Neural progenitor cell (in vitro differentiated cells): ENCODE results near the gene AVPR1A. TPM values are rescaled to one million over a fixed set of nuclear protein-coding genes. Genes with fewer than 3 reads are reported as not detected.
"Not testable (repeated sequence)": the region's sequence is repeated elsewhere in the genome, so short reads cannot be mapped to it uniquely, and the experiment has no call there.

ENCODE experiments used
- DNase-seq: peaks from one replicate; pipeline ENCODE4 v3.0.0-alpha.2; 2016; ENCODE audit warnings: low spot score
- H2AFZ ChIP-seq: fragments of 200-600 bp; sonication (generic); replicated peaks from 2 replicates; pipeline ENCODE4 v1.6.1; 2016; ENCODE audit warnings: antibody characterized with exemption
- H3F3A ChIP-seq: fragments of 200-600 bp; sonication (generic); 2 replicates; pipeline ENCODE4 v1.6.1; 2016; ENCODE audit warnings: antibody characterized with exemption, low read depth
- H3K27ac ChIP-seq: fragments of 200-600 bp; sonication (generic); 2 replicates; pipeline ENCODE4 v1.5.1; 2016; ENCODE audit warnings: mild to moderate bottlenecking
- H3K27me3 ChIP-seq: fragments of 200-600 bp; sonication (generic); 2 replicates; pipeline ENCODE4 v1.6.1; 2016; ENCODE audit warnings: mild to moderate bottlenecking, moderate library complexity
- H3K36me3 ChIP-seq: fragments of 200-600 bp; sonication (generic); 2 replicates; pipeline ENCODE4 v1.5.1; 2016
- H3K4me1 ChIP-seq: fragments of 200-600 bp; sonication (generic); 2 replicates; pipeline ENCODE4 v1.6.1; 2016; ENCODE audit warnings: mixed run types
- H3K4me2 ChIP-seq: fragments of 200-600 bp; sonication (generic); 2 replicates; pipeline ENCODE4 v1.6.1; 2016
- H3K4me3 ChIP-seq: fragments of 200-600 bp; sonication (generic); 2 replicates; pipeline ENCODE4 v1.5.1; 2016
- H3K79me2 ChIP-seq: fragments of 200-600 bp; sonication (generic); 2 replicates; pipeline ENCODE4 v1.6.1; 2016; ENCODE audit warnings: low read depth
- H3K9ac ChIP-seq: fragments of 200-600 bp; sonication (generic); 2 replicates; pipeline ENCODE4 v1.6.1; 2016
- H3K9me3 ChIP-seq: fragments of 200-600 bp; sonication (generic); 2 replicates; pipeline ENCODE4 v1.5.1; 2016; ENCODE audit warnings: low read depth
- H4K20me1 ChIP-seq: fragments of 200-600 bp; sonication (generic); 2 replicates; pipeline ENCODE4 v1.6.1; 2016; ENCODE audit warnings: low read depth
- H3K27ac Mint-ChIP-seq: 3 replicates; pipeline ENCODE4 v1.8.0; 2021; ENCODE audit warnings: mixed read lengths
- H3K27me3 Mint-ChIP-seq: 2 replicates; pipeline ENCODE4 v1.8.0; 2022; ENCODE audit warnings: low read depth, mild to moderate bottlenecking, inconsistent platforms, moderate library complexity, mixed read lengths; ENCODE audit not compliant: insufficient read depth
- H3K36me3 Mint-ChIP-seq: 3 replicates; pipeline ENCODE4 v1.8.0; 2021; ENCODE audit warnings: mixed read lengths
- H3K4me1 Mint-ChIP-seq: 3 replicates; pipeline ENCODE4 v1.8.0; 2021; ENCODE audit warnings: mixed read lengths
- H3K4me3 Mint-ChIP-seq: 3 replicates; pipeline ENCODE4 v1.8.0; 2021; ENCODE audit warnings: mild to moderate bottlenecking, moderate library complexity, mixed read lengths
- H3K9me3 Mint-ChIP-seq: 3 replicates; pipeline ENCODE4 v1.8.0; 2020; ENCODE audit warnings: mixed read lengths
- CTCF ChIP-seq: fragments of 200-600 bp; sonication (generic); IDR thresholded peaks from 2 replicates; pipeline ENCODE4 v1.5.1; 2017; ENCODE audit warnings: antibody characterized with exemption, mild to moderate bottlenecking
- EZH2 ChIP-seq: fragments of 200-600 bp; sonication (generic); IDR thresholded peaks from 2 replicates; pipeline ENCODE4 v1.6.1; 2017; ENCODE audit warnings: antibody characterized with exemption, mild to moderate bottlenecking, moderate library complexity
- EZH2phosphoT487 ChIP-seq: fragments of 200-600 bp; sonication (generic); IDR thresholded peaks from 2 replicates; pipeline ENCODE4 v1.6.1; 2017; ENCODE audit warnings: antibody characterized with exemption
- total RNA-seq: library from RNA; depleted of rRNA; stranded (reverse); fragments of >200 nt; gene quantifications from 2 replicates; pipeline ENCODE4 v1.2.3, GENCODE V29; 2015; ENCODE audit warnings: low replicate concordance

The AVPR1A gene
- 0.04 and 0.09 TPM in 2 replicates for total RNA-seq

- peaks cover 37% of the 10 kb centered on the region for H3K27me3 Mint-ChIP-seq
- peaks cover 4% of the 10 kb centered on the region for H3K36me3 Mint-ChIP-seq
- H3K4me3 Mint-ChIP-seq = peak within 1 kb of the TSS; percentile 86
- Histone ChIP-seq H3K79me2 (no peaks in the 10 kb centered on the region), H3K4me1 (peaks cover 8% of the 10 kb centered on the region), H3K4me2 (peak within 1 kb of the TSS; percentile 85), H3K36me3 (no peaks in the 10 kb centered on the region), H3K9ac (no peak within 1 kb of the TSS), H3K27me3 (peaks cover 79% of the 10 kb centered on the region), H2AFZ (peak within 1 kb of the TSS; percentile 97), H3F3A (peaks cover 22% of the 10 kb centered on the region), H4K20me1 (no peaks in the 10 kb centered on the region), H3K4me3 (peak within 1 kb of the TSS; percentile 55), H3K9me3 (no peaks in the 10 kb centered on the region), H3K27ac (no peak within 1 kb of the TSS)
- peaks cover 19% of the 10 kb centered on the region for H3K4me1 Mint-ChIP-seq
- H3K9me3 Mint-ChIP-seq = peaks cover 5% of the 10 kb centered on the region
- DNase-seq = peak; percentile 80
- no peak within 1 kb of the TSS for H3K27ac Mint-ChIP-seq
- TF ChIP-seq CTCF (no peak), EZH2phosphoT487 (peak; percentile 94), EZH2 (peak; percentile 97)
Observed at GRCh38 chr12:63150713-63151622, at the start of gene AVPR1A. Gene AVPR1A, minus strand, starts transcription at chr12:63151201. Its CDS starts 365 bp downstream, at chr12:63150836.

- Histone ChIP-seq H2AFZ (no peak overlapping the region), H3K4me3 (no peak overlapping the region), H3K36me3 (no peaks in the 10 kb centered on the region), H3K9me3 (no peaks in the 10 kb centered on the region), H3K79me2 (no peaks in the 10 kb centered on the region), H3K27ac (no peak overlapping the region), H3K27me3 (no peaks in the 10 kb centered on the region), H3K4me2 (no peak overlapping the region), H3K4me1 (no peaks in the 10 kb centered on the region), H3K9ac (no peak overlapping the region), H4K20me1 (no peaks in the 10 kb centered on the region), H3F3A (no peaks in the 10 kb centered on the region)
- Mint-ChIP-seq H3K9me3 (peaks cover 2% of the 10 kb centered on the region), H3K4me1 (no peaks in the 10 kb centered on the region), H3K4me3 (no peak overlapping the region), H3K36me3 (no peaks in the 10 kb centered on the region), H3K27me3 (no peaks in the 10 kb centered on the region), H3K27ac (no peak overlapping the region)
- TF ChIP-seq CTCF (no peak), EZH2phosphoT487 (no peak), EZH2 (no peak)
- no peak for DNase-seq
Observed at GRCh38 chr12:63196168-63196567, 45.2 kb upstream of the AVPR1A start.

GRCh38 chr12:63179224-63179623, 28.2 kb upstream of the AVPR1A start:
- H3K4me3 ChIP-seq = no peak overlapping the region

GRCh38 chr12:63170321-63170720, 19.3 kb upstream of the AVPR1A start:
- no peaks in the 10 kb centered on the region for H3K36me3 ChIP-seq
- H3K4me1 ChIP-seq = no peaks in the 10 kb centered on the region
- peaks cover 9% of the 10 kb centered on the region for H3K9me3 Mint-ChIP-seq
- peaks cover 3% of the 10 kb centered on the region for H3K27me3 Mint-ChIP-seq
- H3K27ac ChIP-seq = no peak overlapping the region
- no peaks in the 10 kb centered on the region for H3K79me2 ChIP-seq
- H3K9ac ChIP-seq = no peak overlapping the region
- no peak overlapping the region for H3K4me3 ChIP-seq
- no peak overlapping the region for H3K27ac Mint-ChIP-seq
- H3K27me3 ChIP-seq = no peaks in the 10 kb centered on the region
- H2AFZ ChIP-seq = no peak overlapping the region
- H3K4me3 Mint-ChIP-seq = no peak overlapping the region
- no peaks in the 10 kb centered on the region for H3K36me3 Mint-ChIP-seq
- no peaks in the 10 kb centered on the region for H3K4me1 Mint-ChIP-seq
- no peak for DNase-seq
- no peak overlapping the region for H3K4me2 ChIP-seq
- no peaks in the 10 kb centered on the region for H4K20me1 ChIP-seq
- no peak for TF ChIP-seq EZH2
- TF ChIP-seq CTCF = no peak
- TF ChIP-seq EZH2phosphoT487 = no peak
- H3K9me3 ChIP-seq = no peaks in the 10 kb centered on the region
- no peaks in the 10 kb centered on the region for H3F3A ChIP-seq

More at GRCh38 chr12:63179224-63179623, 28.2 kb upstream of the AVPR1A start:
- H3K36me3 Mint-ChIP-seq = no peaks in the 10 kb centered on the region
- TF ChIP-seq EZH2 = no peak
- Histone ChIP-seq H3K4me1 (no peaks in the 10 kb centered on the region), H3K79me2 (no peaks in the 10 kb centered on the region), H3K36me3 (no peaks in the 10 kb centered on the region), H3K4me2 (no peak overlapping the region), H3K27me3 (no peaks in the 10 kb centered on the region), H4K20me1 (no peaks in the 10 kb centered on the region), H3K27ac (no peak overlapping the region), H3K9me3 (no peaks in the 10 kb centered on the region), H3F3A (no peaks in the 10 kb centered on the region), H3K9ac (no peak overlapping the region), H2AFZ (no peak overlapping the region)
- peaks cover 49% of the 10 kb centered on the region for H3K9me3 Mint-ChIP-seq
- H3K4me3 Mint-ChIP-seq = no peak overlapping the region
- DNase-seq = no peak
- H3K4me1 Mint-ChIP-seq = no peaks in the 10 kb centered on the region
- H3K27me3 Mint-ChIP-seq = no peaks in the 10 kb centered on the region
- no peak overlapping the region for H3K27ac Mint-ChIP-seq

GRCh38 chr12:63167741-63168140, 16.7 kb upstream of the AVPR1A start:
- not testable (repeated sequence) for H3K79me2 ChIP-seq, H3K27ac ChIP-seq
- H3K4me1 Mint-ChIP-seq = peaks cover 11% of the 10 kb centered on the region

More at GRCh38 chr12:63167741-63168140, 16.7 kb upstream of the AVPR1A start:
- not testable (repeated sequence) for H3K9ac ChIP-seq, H3K36me3 ChIP-seq, H3K36me3 Mint-ChIP-seq, H3F3A ChIP-seq, DNase-seq, H3K4me3 ChIP-seq, H3K4me1 ChIP-seq, H3K9me3 Mint-ChIP-seq, H3K4me2 ChIP-seq, H3K4me3 Mint-ChIP-seq, H4K20me1 ChIP-seq, H3K27me3 Mint-ChIP-seq, H2AFZ ChIP-seq, H3K9me3 ChIP-seq, H3K27me3 ChIP-seq, H3K27ac Mint-ChIP-seq
